Bone marrow (tissue), 2 donors: ENCODE data around the gene OSBPL6.
"Not testable (repeated sequence)": the region's sequence is repeated elsewhere in the genome, so short reads cannot be mapped to it uniquely, and the experiment has no call there.

Experiments used
- DNase-seq, 2 donors: peaks; one replicate each; lab custom pipeline; 2025; lab: John Stamatoyannopoulos, UW

Gene OSBPL6

GRCh38 chr2:178193823-178194599, at the start of gene OSBPL6:
Gene OSBPL6, plus strand, starts transcription at chr2:178194512. Its CDS starts 111,673 bp downstream, at chr2:178306185.
- peak in 1 of 2 donors; percentile 35 for DNase-seq

GRCh38 chr2:178152033-178152432, 42.3 kb upstream of the OSBPL6 start:
- no peak for DNase-seq

- DNase-seq: no peak
Observed at GRCh38 chr2:178152542-178152941, 41.8 kb upstream of the OSBPL6 start.

GRCh38 chr2:178152977-178153376, 41.3 kb upstream of the OSBPL6 start:
- no peak for DNase-seq

GRCh38 chr2:178153878-178154277, 40.4 kb upstream of the OSBPL6 start:
- DNase-seq: not testable (repeated sequence)

GRCh38 chr2:178155524-178155923, 38.8 kb upstream of the OSBPL6 start:
- DNase-seq: no peak

- DNase-seq: no peak
Observed at GRCh38 chr2:178157574-178157973, 36.7 kb upstream of the OSBPL6 start.

- no peak for DNase-seq
Observed at GRCh38 chr2:178159966-178160365, 34.3 kb upstream of the OSBPL6 start.

- no peak for DNase-seq
Observed at GRCh38 chr2:178160601-178161000, 33.7 kb upstream of the OSBPL6 start.

GRCh38 chr2:178163395-178163794, 30.9 kb upstream of the OSBPL6 start:
- no peak for DNase-seq

GRCh38 chr2:178163911-178164310, 30.4 kb upstream of the OSBPL6 start:
- no peak for DNase-seq

GRCh38 chr2:178173657-178174056, 20.7 kb upstream of the OSBPL6 start:
- DNase-seq: no peak

- DNase-seq: no peak
Observed at GRCh38 chr2:178177066-178177679, 17.1 kb upstream of the OSBPL6 start.

- DNase-seq: not testable (repeated sequence)
Observed at GRCh38 chr2:178180648-178181047, 13.7 kb upstream of the OSBPL6 start.

- no peak for DNase-seq
Observed at GRCh38 chr2:178187861-178188260, 6.5 kb upstream of the OSBPL6 start.

GRCh38 chr2:178188466-178188865, 5.8 kb upstream of the OSBPL6 start:
- no peak for DNase-seq

- no peak for DNase-seq
Observed at GRCh38 chr2:178191004-178191508, 3.3 kb upstream of the OSBPL6 start.

GRCh38 chr2:178191511-178191910, 2.8 kb upstream of the OSBPL6 start:
- no peak for DNase-seq

- DNase-seq: no peak
Observed at GRCh38 chr2:178193496-178193822, 853 bp upstream of the OSBPL6 start.

GRCh38 chr2:178194600-178195389, 483 bp downstream of the OSBPL6 start:
- no peak for DNase-seq

- no peak for DNase-seq
Observed at GRCh38 chr2:178195390-178196166, 1.3 kb downstream of the OSBPL6 start.

- no peak for DNase-seq
Observed at GRCh38 chr2:178197791-178198190, 3.5 kb downstream of the OSBPL6 start.
